ENCODE results near the gene ZNF683.

DNA sequence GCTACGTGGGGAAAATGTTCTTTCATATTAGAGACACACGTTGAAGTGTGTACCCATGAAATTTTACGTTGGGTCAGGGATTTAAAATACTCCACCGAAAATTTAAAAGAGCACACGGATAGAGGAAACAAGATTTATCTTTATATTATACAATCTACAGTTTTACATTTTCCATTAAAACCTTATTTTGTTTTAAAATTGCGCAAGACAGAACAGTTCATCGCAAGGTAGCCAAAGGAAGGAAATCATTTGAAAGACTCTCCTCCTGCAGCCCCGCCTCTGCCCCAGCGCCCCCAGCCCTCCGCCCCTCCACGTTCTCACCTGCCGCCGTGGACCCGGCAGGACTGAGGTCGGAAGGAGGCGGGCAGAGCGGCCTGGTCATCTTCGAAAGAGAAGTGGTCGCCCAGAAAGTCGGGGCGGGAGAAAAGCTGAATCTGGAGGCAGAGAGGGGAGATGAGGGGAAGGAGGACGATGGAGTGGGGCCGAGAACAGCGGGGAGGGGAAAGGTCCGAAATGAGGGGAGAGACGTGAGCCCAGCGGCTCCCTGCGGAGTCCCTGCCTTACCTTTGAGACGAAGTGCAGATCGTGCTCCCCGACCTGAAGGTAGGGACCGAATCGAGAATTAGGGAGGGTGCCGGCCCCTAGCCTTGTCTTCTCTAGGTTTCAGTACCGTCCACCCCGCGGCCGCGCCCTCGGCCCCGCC is 36.6 kb downstream of the ZNF683 start:
- TF ChIP-seq, protein P1, sequence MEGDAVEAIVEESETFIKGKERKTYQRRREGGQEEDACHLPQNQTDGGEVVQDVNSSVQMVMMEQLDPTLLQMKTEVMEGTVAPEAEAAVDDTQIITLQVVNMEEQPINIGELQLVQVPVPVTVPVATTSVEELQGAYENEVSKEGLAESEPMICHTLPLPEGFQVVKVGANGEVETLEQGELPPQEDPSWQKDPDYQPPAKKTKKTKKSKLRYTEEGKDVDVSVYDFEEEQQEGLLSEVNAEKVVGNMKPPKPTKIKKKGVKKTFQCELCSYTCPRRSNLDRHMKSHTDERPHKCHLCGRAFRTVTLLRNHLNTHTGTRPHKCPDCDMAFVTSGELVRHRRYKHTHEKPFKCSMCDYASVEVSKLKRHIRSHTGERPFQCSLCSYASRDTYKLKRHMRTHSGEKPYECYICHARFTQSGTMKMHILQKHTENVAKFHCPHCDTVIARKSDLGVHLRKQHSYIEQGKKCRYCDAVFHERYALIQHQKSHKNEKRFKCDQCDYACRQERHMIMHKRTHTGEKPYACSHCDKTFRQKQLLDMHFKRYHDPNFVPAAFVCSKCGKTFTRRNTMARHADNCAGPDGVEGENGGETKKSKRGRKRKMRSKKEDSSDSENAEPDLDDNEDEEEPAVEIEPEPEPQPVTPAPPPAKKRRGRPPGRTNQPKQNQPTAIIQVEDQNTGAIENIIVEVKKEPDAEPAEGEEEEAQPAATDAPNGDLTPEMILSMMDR (IDR thresholded peaks at IDR 0.05): no peak
- peak; percentile 45 for TF ChIP-seq POLR2A (IDR thresholded peaks at IDR 0.05)

All from right lobe of liver (tissue), 4 donors.